SH-SY5Y (cell line): ENCODE results near the gene ATP10A.

ENCODE experiments used
- GATA2 ChIP-seq: IDR thresholded peaks from 2 replicates; pipeline ENCODE4 v1.6.1; 2011; ENCODE audit warnings: mild to moderate bottlenecking, low read depth, low read length
- GATA3 ChIP-seq: IDR thresholded peaks from 2 replicates; pipeline ENCODE4 v1.6.1; 2011; ENCODE audit warnings: low read depth, mild to moderate bottlenecking, low read length, moderate library complexity

DNA sequence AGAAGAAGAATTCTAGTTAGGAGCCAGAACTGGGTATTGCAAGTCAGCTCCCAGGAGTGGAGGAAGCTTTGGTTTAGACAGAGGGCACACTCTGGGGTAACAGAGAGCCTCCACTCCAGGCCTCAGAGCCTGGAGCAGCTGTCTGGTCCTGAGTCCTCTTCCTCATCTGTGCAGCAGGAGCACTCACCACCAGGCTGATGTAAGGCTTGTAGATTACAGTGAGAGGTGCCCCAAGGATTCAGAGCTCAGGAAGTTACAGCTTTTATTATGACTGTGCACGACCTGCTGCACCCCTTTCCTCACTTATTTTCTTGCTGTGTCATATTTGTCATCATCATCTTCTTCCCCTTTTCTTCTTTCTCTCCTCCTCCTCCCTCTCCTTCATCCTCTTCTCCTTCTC is 210.4 kb downstream of the ATP10A start:
- TF ChIP-seq GATA2 (no peak), GATA3 (no peak)
